ENCODE measurements around the gene LYRM1.

LYRM1 gene, protein sequence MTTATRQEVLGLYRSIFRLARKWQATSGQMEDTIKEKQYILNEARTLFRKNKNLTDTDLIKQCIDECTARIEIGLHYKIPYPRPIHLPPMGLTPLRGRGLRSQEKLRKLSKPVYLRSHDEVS

DNA sequence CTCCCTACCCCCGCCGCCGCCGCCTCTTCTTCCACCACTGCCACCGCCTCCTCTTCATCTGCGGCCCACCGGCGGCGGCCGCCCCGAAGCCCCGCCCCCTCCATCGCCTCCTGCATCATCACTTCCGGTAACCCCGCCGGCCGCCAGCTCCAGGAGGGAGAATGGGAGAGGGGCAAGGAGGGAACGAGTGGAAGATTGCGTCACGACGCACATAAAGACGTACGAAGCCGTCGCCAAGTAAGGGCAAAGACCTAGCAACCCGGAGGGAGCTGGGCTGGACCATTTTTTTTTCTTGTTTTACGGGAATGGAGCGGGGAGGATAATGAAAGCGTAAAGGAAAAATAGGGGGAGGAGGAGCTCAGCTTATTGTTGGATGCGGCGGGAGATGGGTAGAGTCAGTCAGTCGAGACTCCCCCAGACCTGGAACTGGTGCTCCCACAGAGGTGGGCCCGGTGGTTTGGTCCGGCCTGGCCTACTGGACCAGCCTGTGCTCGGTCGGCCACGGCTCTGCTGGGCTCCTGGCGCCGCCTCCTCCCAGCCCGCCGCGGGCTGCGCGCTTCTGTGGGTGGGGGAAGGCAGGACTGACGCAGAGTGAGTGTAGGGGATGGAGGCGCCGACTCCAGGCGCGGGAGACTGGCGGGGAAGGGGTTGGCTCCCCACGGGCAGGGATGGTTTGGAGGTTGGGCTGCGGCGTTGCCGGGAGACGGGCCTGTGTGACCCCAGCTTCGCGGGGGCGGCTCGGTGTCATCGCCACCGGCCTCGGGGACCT, at the start of gene LYRM1, which contains the start of gene DCUN1D3:
TSS of gene LYRM1 (plus strand) at position 473 of the 769 bp plus-strand sequence. CDS start 14,785 bp downstream, outside the sequence.
TSS of gene DCUN1D3 (minus strand) at position 60 of the 769 bp plus-strand sequence. CDS start 37,820 bp downstream, outside the sequence.
- peaks cover 68% of the 10 kb centered on the region for H3K4me1 Mint-ChIP-seq
- H3K27me3 Mint-ChIP-seq (ENCODE audit: low read depth, poor library complexity), result peaks cover 3% of the 10 kb centered on the region
- peak within 1 kb of the TSS; percentile 100 for H3K27ac Mint-ChIP-seq
- peaks cover 32% of the 10 kb centered on the region for H3K36me3 Mint-ChIP-seq (ENCODE audit: low read depth)
- no peaks in the 10 kb centered on the region for H3K9me3 Mint-ChIP-seq
- TF ChIP-seq, protein P1, sequence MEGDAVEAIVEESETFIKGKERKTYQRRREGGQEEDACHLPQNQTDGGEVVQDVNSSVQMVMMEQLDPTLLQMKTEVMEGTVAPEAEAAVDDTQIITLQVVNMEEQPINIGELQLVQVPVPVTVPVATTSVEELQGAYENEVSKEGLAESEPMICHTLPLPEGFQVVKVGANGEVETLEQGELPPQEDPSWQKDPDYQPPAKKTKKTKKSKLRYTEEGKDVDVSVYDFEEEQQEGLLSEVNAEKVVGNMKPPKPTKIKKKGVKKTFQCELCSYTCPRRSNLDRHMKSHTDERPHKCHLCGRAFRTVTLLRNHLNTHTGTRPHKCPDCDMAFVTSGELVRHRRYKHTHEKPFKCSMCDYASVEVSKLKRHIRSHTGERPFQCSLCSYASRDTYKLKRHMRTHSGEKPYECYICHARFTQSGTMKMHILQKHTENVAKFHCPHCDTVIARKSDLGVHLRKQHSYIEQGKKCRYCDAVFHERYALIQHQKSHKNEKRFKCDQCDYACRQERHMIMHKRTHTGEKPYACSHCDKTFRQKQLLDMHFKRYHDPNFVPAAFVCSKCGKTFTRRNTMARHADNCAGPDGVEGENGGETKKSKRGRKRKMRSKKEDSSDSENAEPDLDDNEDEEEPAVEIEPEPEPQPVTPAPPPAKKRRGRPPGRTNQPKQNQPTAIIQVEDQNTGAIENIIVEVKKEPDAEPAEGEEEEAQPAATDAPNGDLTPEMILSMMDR (IDR thresholded peaks at IDR 0.05), result no peak
- peak within 1 kb of the TSS; percentile 90 for H3K4me3 Mint-ChIP-seq
- DNase-seq, result peak; percentile 97

DNA sequence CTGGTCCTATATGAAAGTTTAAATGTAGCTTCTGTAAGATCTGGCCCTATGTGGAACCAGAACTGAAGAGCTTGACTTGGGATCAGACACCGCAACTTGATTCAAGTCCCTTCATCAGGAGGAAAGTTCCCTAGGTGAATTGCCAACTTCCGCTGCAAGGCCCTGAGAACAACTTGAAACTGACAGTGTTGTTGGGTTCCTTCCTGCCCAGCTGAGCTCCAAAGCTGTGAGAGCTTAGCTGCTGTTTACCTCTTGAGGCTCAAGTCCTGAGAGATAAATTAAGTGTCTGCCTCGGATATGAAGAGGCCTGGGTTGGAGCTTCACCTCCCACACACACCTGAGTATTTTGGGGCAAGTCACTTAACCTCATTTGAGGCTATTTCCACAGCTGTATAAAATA, 49.6 kb upstream of the LYRM1 start:
- Mint-ChIP-seq H3K27me3 (ENCODE audit: low read depth, poor library complexity) (no peaks in the 10 kb centered on the region), H3K4me1 (no peaks in the 10 kb centered on the region), H3K4me3 (no peak overlapping the region), H3K27ac (no peak overlapping the region), H3K9me3 (no peaks in the 10 kb centered on the region), H3K36me3 (ENCODE audit: low read depth) (peaks cover 10% of the 10 kb centered on the region)
- TF ChIP-seq, protein P1 (IDR thresholded peaks at IDR 0.05), result no peak
- DNase-seq, result no peak

DNA sequence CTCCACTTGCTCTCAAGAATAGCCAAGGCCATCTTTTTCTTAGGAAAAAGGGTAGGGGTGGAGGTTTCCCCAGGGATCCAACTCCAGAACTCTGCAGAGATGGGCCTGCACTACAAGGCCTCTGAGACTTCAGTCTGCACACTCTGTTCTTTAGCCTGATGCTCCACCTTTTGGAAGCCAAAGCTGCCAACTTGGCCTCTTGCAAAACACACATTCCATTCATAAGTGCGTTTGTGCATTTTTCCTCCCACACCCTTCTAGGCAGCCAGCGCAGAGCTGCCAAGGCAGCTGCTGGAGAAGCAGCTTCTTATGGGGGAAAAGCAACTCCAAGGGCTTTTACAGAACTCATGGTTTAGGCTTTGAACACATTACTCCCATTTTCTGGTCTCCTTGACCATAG, 49.0 kb upstream of the LYRM1 start:
- Mint-ChIP-seq H3K4me1 (no peaks in the 10 kb centered on the region), H3K27me3 (ENCODE audit: low read depth, poor library complexity) (no peaks in the 10 kb centered on the region), H3K4me3 (no peak overlapping the region), H3K9me3 (no peaks in the 10 kb centered on the region), H3K36me3 (ENCODE audit: low read depth) (peaks cover 13% of the 10 kb centered on the region), H3K27ac (no peak overlapping the region)
- TF ChIP-seq, protein P1 (IDR thresholded peaks at IDR 0.05), result no peak
- no peak for DNase-seq

DNA sequence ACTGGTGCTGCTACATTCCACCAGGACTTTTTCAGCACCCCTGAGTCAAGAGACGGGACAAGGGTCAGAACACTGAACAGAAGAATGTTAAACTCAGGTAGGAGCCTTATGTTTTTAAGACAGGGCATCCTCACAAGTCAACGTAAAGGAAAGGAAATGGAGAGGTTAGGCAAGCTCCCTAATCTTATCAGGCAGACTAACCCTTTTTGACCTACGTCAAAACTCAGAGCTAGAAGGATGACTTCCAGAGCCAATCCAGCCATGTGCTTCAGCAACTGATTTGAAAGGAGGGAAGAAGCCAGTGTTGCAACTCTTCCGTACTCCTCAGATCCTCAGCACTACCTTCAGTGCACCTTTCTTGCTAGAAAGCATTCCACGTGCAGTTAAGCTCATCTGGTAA, 47.4 kb upstream of the LYRM1 start:
- Mint-ChIP-seq H3K36me3 (ENCODE audit: low read depth) (peaks cover 19% of the 10 kb centered on the region), H3K9me3 (no peaks in the 10 kb centered on the region), H3K27ac (no peak overlapping the region), H3K27me3 (ENCODE audit: low read depth, poor library complexity) (no peaks in the 10 kb centered on the region), H3K4me3 (no peak overlapping the region), H3K4me1 (no peaks in the 10 kb centered on the region)
- DNase-seq, result no peak
- TF ChIP-seq, protein P1 (IDR thresholded peaks at IDR 0.05), result no peak

DNA sequence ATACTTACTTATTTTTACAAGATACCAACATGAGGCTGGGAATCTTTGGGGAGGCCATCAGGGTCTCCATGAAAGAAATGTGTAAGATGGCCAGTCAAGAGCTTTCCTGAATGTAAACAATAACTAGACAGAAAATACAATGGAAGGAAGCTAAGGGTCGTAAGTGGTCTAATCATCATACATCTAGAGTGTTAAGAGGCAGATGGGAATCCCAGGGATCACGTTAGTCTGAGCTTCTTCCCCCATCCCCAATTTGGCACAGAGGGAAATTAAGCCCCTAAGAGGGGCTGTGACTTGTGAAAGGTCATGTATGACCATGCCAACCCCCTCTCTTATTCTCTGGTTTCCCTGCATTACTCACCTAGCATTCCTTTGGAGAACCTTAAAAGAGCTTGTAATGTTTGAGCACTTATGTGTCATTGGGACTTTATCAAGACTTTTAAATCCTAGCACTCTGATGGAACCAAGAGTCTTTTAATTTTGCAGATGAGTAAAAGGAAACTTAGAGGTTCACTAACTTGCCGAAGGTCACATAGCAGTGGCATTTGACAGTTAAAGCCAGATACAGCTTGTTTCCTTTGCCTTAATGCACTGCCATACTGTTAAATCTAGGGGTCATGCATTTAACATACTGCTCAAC, 46.5 kb upstream of the LYRM1 start:
- Mint-ChIP-seq H3K27me3 (ENCODE audit: low read depth, poor library complexity) (no peaks in the 10 kb centered on the region), H3K27ac (peak overlapping the region; percentile 8), H3K36me3 (ENCODE audit: low read depth) (peaks cover 22% of the 10 kb centered on the region), H3K4me3 (no peak overlapping the region), H3K4me1 (no peaks in the 10 kb centered on the region), H3K9me3 (no peaks in the 10 kb centered on the region)
- DNase-seq, result no peak
- TF ChIP-seq, protein P1 (IDR thresholded peaks at IDR 0.05), result no peak

All from nephron progenitor cell (in vitro differentiated cells).